Smooth muscle cell (in vitro differentiated cells): Measurements from ENCODE around the gene SPOCK1. TPM values are rescaled to one million over a fixed set of nuclear protein-coding genes. Genes with fewer than 3 reads are reported as not detected.

Experiments
- DNase-seq: peaks from one replicate; lab custom pipeline; 2025; ENCODE audit not compliant: unreplicated experiment; lab: John Stamatoyannopoulos, UW
- H2AFZ ChIP-seq: fragments of 200-600 bp; sonication (generic); 2 replicates; pipeline ENCODE4 v1.6.0; 2016; ENCODE audit warnings: antibody characterized with exemption, low read depth, mild to moderate bottlenecking
- H3F3A ChIP-seq: fragments of 200-600 bp; sonication (generic); 2 replicates; pipeline ENCODE4 v1.6.0; 2017; ENCODE audit warnings: antibody characterized with exemption, low read depth
- H3K27ac ChIP-seq: fragments of 200-600 bp; sonication (generic); 2 replicates; pipeline ENCODE4 v1.5.1; 2016; ENCODE audit warnings: low read depth, mild to moderate bottlenecking
- H3K27me3 ChIP-seq: fragments of 200-600 bp; sonication (generic); 2 replicates; pipeline ENCODE4 v1.6.1; 2016; ENCODE audit warnings: low read depth, mild to moderate bottlenecking
- H3K36me3 ChIP-seq: fragments of 200-600 bp; sonication (generic); 2 replicates; pipeline ENCODE4 v1.5.1; 2016; ENCODE audit warnings: low read depth
- H3K4me1 ChIP-seq: fragments of 200-600 bp; sonication (generic); 2 replicates; pipeline ENCODE4 v1.5.1; 2016; ENCODE audit warnings: low read depth
- H3K4me2 ChIP-seq: fragments of 200-600 bp; sonication (generic); 2 replicates; pipeline ENCODE4 v1.6.0; 2016; ENCODE audit warnings: mild to moderate bottlenecking
- H3K4me3 ChIP-seq: fragments of 200-600 bp; sonication (generic); 2 replicates; pipeline ENCODE4 v1.5.1; 2016; ENCODE audit warnings: mild to moderate bottlenecking
- H3K79me2 ChIP-seq: fragments of 200-600 bp; sonication (generic); 2 replicates; pipeline ENCODE4 v1.6.0; 2016; ENCODE audit warnings: low read depth, mild to moderate bottlenecking
- H3K9ac ChIP-seq: fragments of 200-600 bp; sonication (generic); 2 replicates; pipeline ENCODE4 v1.6.0; 2016; ENCODE audit warnings: low read depth
- H3K9me3 ChIP-seq: fragments of 200-600 bp; sonication (generic); replicated peaks from 2 replicates; pipeline ENCODE4 v1.5.1; 2016; ENCODE audit warnings: low read depth
- H4K20me1 ChIP-seq: fragments of 200-600 bp; sonication (generic); 2 replicates; pipeline ENCODE4 v1.6.0; 2016; ENCODE audit warnings: low read depth
- WGBS: methylation state at CpG from one replicate; pipeline ENCODE4 v1.1.7; 2016; ENCODE audit warnings: low lambda C conversion rate; 5-methylcytosine and 5-hydroxymethylcytosine counted together
- polyA plus RNA-seq: library from polyadenylated mRNA; unstranded; fragments of >200 nt; fragmentation: Nextera tagmentation; extraction: Ambion mirVana; gene quantifications from 2 replicates; pipeline ENCODE4 v1.2.1, GENCODE V29; 2016
- total RNA-seq: library from RNA; depleted of rRNA; stranded (reverse); fragments of >200 nt; gene quantifications from 2 replicates; pipeline ENCODE4 v1.2.3, GENCODE V29; 2014
- TF ChIP-seq, protein P1 (sequence below): fragments of 200-600 bp; sonication (generic); IDR thresholded peaks from 2 replicates; pipeline ENCODE4 v1.5.1; 2017; ENCODE audit warnings: borderline replicate concordance, mild to moderate bottlenecking, antibody characterized with exemption; ENCODE audit not compliant: insufficient read depth, poor library complexity, severe bottlenecking

SPOCK1 gene
- total and polyA plus RNA-seq, 2 experiments from 2014 or later: 56.2 to 80.0 TPM

DNA sequence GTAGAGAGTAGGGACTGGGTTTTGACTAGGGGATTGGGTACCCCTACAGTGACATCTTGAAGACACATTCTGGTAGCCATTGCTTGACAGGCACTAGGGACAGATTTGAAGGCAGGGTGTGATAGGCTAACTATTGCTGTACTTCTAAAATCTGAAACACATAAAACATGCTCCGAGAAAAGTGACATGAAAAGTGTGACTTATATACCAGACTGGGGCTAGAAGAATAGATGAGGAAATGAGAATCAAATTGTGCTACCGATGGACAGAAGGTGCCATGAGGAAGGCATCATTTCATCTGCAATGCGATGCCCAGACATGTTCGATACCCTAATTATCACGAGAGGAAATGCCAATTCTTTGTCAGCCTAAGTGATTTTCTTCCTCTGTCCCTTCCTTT lies 475.8 kb downstream of the SPOCK1 start:
- no peaks in the 10 kb centered on the region for H4K20me1 ChIP-seq
- H3K4me1 ChIP-seq: no peaks in the 10 kb centered on the region
- 97% methylated on average over 5 of the region's 5 CpGs for WGBS
- H2AFZ ChIP-seq: no peak overlapping the region
- DNase-seq: no peak
- no peak overlapping the region for H3K4me3 ChIP-seq
- H3K9me3 ChIP-seq: no peaks in the 10 kb centered on the region
- no peaks in the 10 kb centered on the region for H3K36me3 ChIP-seq
- H3K27me3 ChIP-seq: peaks cover 4% of the 10 kb centered on the region
- H3K79me2 ChIP-seq: no peaks in the 10 kb centered on the region
- H3K9ac ChIP-seq: no peak overlapping the region
- H3K27ac ChIP-seq: no peak overlapping the region
- H3F3A ChIP-seq: no peaks in the 10 kb centered on the region
- TF ChIP-seq, protein P1, sequence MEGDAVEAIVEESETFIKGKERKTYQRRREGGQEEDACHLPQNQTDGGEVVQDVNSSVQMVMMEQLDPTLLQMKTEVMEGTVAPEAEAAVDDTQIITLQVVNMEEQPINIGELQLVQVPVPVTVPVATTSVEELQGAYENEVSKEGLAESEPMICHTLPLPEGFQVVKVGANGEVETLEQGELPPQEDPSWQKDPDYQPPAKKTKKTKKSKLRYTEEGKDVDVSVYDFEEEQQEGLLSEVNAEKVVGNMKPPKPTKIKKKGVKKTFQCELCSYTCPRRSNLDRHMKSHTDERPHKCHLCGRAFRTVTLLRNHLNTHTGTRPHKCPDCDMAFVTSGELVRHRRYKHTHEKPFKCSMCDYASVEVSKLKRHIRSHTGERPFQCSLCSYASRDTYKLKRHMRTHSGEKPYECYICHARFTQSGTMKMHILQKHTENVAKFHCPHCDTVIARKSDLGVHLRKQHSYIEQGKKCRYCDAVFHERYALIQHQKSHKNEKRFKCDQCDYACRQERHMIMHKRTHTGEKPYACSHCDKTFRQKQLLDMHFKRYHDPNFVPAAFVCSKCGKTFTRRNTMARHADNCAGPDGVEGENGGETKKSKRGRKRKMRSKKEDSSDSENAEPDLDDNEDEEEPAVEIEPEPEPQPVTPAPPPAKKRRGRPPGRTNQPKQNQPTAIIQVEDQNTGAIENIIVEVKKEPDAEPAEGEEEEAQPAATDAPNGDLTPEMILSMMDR: no peak
- no peak overlapping the region for H3K4me2 ChIP-seq

DNA sequence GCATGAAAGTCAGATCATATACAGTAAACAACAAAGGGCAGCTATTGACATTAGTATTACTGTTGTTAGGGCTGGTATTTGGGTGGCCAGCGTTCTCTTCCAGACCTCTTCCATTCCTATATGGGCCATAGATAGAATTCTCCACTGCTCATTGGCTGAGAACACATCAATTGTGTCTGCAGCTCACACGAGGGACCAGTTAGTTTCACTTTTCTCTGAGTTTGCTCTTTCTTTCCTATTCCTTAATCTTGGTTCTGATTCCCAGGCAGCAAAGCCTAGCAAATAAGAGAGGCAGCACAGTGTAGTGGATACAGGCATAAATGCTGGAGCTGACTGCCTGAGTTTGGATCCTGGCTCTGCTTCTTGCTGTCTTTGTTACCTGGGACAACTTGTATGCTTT lies 476.4 kb downstream of the SPOCK1 start:
- WGBS: 66% methylated on average over 2 of the region's 2 CpGs
- Histone ChIP-seq H3K79me2 (no peaks in the 10 kb centered on the region), H3K4me2 (peak overlapping the region; percentile 29), H3K9me3 (no peaks in the 10 kb centered on the region), H3K4me3 (no peak overlapping the region), H3F3A (no peaks in the 10 kb centered on the region), H3K9ac (no peak overlapping the region), H3K36me3 (no peaks in the 10 kb centered on the region), H3K27ac (no peak overlapping the region), H2AFZ (no peak overlapping the region), H3K4me1 (no peaks in the 10 kb centered on the region), H3K27me3 (peaks cover 4% of the 10 kb centered on the region), H4K20me1 (no peaks in the 10 kb centered on the region)
- TF ChIP-seq, protein P1: no peak
- no peak for DNase-seq

DNA sequence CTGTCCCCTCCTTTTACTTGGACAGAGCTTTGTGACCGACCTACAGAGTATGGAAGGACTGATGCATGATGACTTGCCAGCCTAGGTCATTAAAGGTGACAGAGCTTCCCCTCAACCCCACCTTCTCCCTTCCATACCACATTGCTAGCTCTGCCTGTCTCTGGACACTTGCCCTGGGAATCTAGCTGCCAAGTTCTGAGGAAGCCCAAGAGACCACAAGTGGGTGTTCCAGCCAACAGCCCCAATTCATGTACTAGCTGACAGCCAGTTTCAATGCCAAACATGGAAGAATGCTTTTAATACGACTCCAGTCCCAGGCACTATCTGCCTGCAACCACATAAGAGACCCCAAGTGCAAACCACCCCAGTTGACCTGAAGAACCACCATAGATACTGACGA lies 477.1 kb downstream of the SPOCK1 start:
- H3K4me1 ChIP-seq: no peaks in the 10 kb centered on the region
- H3K9ac ChIP-seq: no peak overlapping the region
- TF ChIP-seq, protein P1: no peak
- H3K27me3 ChIP-seq: peaks cover 4% of the 10 kb centered on the region
- no peak overlapping the region for H3K4me3 ChIP-seq
- no peaks in the 10 kb centered on the region for H3K9me3 ChIP-seq
- no peaks in the 10 kb centered on the region for H3F3A ChIP-seq
- H2AFZ ChIP-seq: no peak overlapping the region
- H3K79me2 ChIP-seq: no peaks in the 10 kb centered on the region
- no peak for DNase-seq
- no peak overlapping the region for H3K27ac ChIP-seq
- no peaks in the 10 kb centered on the region for H4K20me1 ChIP-seq
- no peak overlapping the region for H3K4me2 ChIP-seq
- no peaks in the 10 kb centered on the region for H3K36me3 ChIP-seq
- 81% methylated on average over 3 of the region's 3 CpGs for WGBS

DNA sequence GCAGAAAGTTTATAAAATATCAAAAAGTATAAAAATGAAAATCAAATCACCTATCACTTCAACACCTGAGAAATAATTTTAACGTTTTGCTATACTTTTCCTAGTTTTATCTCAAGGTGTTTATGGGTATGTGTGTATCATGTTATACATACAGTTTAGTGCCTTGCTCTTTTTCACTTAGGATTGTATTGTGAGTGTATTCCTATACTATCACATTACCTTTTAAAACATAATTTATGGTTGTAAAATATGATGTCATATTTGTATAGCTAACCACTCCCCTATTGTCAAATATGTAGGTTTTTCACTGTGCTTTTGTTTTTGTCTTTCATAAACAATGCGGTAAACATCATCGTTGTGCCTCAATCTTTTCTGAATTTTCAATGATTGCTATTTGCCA lies 479.9 kb downstream of the SPOCK1 start:
- peaks cover 4% of the 10 kb centered on the region for H3K27me3 ChIP-seq
- no peak overlapping the region for H3K4me3 ChIP-seq
- no peak overlapping the region for H2AFZ ChIP-seq
- no peak overlapping the region for H3K9ac ChIP-seq
- H3F3A ChIP-seq: no peaks in the 10 kb centered on the region
- no peak overlapping the region for H3K4me2 ChIP-seq
- no peaks in the 10 kb centered on the region for H3K9me3 ChIP-seq
- no peaks in the 10 kb centered on the region for H3K79me2 ChIP-seq
- H4K20me1 ChIP-seq: no peaks in the 10 kb centered on the region
- H3K4me1 ChIP-seq: no peaks in the 10 kb centered on the region
- H3K27ac ChIP-seq: no peak overlapping the region
- TF ChIP-seq, protein P1: no peak
- no peak for DNase-seq
- no peaks in the 10 kb centered on the region for H3K36me3 ChIP-seq
- WGBS: 93% methylated on average over 3 of the region's 3 CpGs
